GM10847 (cell line): Measurements from ENCODE around the gene AP2A1.

Source experiments
- POLR2A ChIP-seq: IDR thresholded peaks from 2 replicates; pipeline ENCODE4 v1.6.1; 2011; ENCODE audit not compliant: insufficient read length; ENCODE audit errors: extremely low read depth

The AP2A1 gene

DNA sequence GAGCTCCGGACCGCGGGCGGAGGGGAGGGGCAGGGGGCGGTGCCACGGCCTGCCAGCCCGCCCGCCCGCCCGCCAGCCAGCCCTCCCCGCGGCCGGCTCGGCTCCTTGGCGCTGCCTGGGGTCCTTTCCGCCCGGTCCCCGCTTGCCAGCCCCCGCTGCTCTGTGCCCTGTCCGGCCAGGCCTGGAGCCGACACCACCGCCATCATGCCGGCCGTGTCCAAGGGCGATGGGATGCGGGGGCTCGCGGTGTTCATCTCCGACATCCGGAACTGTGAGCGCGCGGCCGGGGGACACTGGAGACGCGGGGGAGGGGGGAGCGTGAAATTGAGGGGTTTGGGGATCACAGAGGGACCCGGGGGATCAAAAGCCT is at the start of gene AP2A1:
Gene AP2A1 (plus strand): TSS at position 72 of the 370 bp plus-strand sequence. CDS start 133 bp downstream, at position 205.
- TF ChIP-seq POLR2A: peak; percentile 51

DNA sequence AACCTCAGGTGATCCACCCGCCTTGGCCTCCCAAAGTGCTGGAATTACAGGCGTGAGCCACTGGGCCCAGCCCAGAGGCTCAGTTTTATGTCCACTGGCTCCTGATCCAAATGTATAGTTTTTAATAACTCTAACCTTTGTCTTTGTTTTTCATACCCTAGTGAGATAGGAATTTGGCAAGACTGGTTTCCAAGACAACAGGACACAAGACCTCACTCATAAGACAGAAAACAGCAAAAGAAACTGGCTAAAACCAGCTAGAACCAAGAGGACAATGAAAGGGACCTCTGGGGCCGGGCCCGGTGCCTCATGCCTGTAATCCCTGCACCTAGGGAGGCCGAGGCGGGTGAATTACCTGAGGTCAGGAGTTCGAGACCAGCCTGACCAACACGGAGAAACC is 48.3 kb upstream of the AP2A1 start:
- no peak for TF ChIP-seq POLR2A

DNA sequence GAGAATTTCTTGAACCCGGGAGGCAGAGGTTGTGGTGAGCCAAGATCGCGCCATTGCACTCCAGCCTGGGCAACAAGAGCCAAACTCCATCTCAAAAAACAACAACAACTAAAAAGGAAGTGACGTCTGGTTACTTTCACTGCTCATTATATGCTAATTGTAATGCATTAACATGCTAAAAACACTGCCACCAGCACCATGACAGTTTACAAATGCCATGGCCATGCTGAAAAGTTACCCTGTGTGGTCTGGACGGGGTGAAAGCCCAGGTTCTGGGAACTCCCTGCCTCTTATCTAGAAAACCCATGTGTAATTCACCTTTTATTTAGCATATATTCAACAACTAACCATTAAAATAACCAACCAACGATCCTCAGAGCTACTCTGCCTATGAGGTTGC is 47.8 kb upstream of the AP2A1 start:
- no peak for TF ChIP-seq POLR2A

DNA sequence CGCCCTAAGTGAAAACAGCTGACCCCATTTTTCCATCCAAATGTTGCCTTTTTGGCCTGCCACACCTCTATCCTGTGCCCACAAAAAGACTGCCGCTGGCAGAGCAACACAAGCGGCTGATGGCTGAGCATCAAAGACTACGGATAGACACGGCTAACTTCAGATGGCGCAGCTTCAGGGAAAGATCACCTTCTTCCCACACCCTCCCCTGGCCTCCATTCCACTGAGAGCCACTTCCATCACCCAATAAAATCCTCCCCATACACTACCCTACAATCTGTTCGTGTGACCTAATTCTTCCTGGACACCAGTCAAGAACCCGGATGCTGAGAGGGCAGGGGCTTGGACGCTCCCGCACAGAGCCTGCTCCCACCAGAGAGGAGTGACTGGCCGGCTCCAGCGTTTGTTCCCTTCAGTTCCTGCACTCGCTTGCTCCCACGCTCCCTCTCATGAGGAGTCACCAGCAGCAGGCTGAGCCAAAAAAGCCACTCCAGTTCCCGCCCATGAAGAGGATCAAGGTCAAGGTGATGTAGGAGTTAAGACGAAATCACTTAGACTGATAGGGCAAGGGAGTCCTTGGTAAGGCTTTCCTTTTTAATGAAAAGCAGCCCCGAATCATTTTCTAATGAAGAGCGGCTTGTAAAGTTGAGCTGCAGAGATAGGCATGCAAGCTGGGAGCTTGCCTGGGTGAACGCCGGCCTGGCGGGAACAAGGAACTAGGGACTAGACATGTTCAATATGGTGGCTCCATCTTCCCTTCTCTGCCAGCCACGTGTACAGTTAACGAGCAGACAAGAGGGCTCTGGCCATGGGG is 39.4 kb upstream of the AP2A1 start:
- TF ChIP-seq POLR2A: no peak

DNA sequence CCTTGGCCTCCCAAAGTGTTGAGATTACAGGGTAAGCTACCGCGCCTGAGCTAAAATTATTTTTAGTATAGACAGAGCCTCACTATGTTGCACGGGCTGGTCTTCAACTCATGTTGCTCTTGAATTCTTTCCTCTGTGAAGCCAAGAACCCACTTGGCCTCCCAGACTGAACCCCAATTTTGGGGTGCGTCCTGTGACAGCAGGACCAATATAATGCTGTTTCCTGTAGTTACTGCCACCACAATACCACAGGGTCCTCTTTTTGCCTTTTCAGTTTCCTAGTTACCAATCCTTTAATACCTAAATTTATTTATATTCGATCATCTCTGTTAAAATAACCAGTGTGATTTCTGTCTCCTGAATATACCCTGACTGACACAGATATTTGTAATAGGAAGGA is 36.6 kb upstream of the AP2A1 start:
- TF ChIP-seq POLR2A: no peak

DNA sequence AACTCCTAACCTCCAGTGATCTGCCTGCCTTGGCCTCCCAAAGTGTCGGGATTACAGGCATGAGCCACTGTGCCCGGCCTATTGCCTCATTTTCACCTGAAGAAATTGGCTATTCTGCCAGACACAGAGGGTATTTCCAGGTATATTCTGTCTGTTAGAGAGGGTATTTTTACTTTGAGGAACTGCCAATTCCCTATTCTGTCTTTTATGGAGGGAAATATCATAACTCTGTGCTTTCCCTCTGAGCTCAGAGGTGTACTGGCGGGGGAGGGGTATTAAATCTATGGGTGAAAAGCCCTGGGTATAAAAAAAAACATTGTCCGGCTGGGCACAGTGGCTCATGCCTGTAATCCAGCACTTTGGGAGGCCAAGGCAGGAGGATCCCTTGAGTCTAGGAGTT is 28.5 kb upstream of the AP2A1 start:
- TF ChIP-seq POLR2A: no peak

DNA sequence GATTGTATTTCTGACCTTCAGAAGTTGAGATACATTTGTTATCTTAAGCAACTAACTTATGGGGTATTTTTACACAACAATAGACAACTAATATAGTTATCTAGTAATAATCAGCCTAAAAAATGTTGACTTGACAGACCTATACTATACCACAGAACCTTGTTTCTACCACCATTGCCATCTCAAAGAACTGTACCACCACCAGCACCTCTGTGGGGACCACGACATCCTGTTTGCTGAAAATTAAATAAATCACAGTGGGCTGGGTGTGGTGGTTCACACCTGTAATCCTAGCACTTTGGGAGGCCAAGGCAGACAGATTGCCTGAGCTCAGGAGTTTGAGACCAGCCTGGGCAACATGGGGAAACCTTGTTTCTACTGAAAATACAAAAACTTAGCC is 27.7 kb upstream of the AP2A1 start:
- no peak for TF ChIP-seq POLR2A

DNA sequence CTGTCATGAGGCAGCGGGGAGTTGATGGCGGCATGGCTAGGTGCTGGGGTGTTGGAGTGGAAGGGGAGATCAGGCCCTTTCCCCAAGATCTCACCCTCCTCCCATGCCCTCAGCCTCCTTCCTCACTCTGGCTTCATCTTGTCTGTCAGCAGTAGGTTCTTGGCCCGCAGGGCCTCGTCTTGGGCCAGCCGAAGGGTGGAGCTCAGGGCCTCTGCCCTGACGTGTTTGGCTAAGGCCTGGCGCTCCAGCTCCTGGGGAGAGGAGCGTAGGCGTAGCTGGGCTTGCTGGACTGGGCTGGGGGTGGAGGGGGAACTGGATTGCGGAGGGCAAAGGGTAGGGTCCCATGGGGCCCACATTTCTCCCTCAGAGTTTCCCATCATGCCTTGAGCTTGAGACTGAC is 26.9 kb upstream of the AP2A1 start:
- no peak for TF ChIP-seq POLR2A

DNA sequence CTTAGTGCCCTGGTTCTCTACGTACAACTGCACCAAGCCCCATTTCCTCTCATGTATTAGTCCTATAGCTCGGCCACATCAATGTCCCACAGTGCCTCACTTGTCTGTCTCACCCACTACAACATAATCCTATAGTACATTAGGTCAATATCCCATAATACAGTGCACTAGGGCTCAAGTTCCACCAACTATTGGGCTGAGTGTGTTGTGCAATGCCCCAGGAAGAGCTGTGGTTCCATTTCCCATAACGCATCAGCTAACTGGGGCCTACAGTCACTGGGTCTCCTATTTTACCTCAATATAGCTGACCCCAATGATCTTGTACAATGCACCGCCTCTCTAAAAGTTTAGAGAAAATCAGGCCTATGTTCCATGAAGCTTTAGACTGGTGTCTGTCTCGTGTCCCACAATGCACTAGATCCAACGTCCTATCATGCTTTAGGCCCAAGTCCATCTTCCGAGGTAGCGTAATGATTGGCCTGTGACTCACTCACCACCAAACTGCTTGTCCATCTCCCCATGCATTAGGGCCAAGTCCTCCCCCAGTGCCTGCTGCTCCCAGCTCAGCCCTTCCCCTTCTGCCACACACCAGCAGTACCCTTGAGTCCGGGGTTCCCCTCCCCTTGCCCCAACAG is 25.5 kb upstream of the AP2A1 start:
- TF ChIP-seq POLR2A: no peak

DNA sequence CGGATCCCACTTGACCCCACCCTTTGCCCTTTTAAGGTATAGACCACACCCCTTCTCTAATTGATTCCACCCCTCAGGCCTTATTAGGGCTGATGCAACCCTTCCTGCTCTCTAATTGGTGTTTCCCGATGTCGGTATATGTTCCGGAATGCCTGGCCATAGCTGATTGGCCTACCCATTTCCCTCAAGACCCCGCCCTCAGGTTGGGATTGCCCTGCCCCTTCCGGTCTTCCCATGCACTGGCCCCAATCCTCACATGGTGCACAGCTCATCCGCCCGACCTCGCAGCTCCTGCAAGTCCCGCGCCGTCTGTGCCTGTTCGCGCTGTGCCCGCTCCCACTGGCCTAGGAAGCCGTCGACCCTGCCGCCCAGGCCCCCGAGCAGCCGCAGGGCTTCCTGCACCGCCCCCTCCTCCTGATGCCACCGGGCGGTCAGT is 21.8 kb upstream of the AP2A1 start:
- TF ChIP-seq POLR2A: no peak

DNA sequence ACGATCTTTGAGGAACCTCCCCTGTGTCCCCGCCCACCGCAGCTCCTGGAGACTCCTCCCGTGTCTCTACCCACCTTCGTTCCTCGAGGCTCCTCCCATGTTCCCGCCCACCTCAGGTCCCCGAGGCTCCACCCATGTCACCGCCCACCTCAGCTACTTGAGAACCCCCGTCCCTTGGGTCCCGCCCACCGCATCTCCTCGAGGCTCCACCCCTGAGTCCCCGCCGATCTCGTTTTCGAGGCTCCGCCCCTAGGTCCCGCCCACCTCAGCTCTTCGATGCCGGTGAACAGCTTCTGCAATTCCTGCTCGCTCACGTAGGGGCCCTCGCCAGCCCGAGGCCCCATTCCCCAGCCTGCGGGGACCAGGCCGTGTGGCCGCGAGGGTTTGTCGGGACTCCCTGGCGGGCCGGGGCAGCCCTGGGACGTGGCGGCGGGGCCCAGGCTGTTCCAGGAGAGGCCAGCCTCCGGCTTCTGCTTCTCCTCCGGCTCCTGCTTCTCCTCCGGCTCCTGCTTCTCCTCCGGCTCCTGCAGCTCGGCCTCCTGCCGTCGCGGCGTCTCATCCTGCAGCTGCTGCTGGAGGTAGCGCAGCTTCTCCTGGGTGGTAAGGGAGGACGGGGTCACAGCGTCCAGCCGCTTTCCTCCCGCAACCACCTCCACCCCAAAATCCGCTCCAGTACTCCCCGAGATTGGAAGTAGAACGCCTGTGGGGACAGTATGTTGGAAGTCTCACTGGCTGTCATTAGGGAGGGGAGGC is 20.4 kb upstream of the AP2A1 start:
- no peak for TF ChIP-seq POLR2A

DNA sequence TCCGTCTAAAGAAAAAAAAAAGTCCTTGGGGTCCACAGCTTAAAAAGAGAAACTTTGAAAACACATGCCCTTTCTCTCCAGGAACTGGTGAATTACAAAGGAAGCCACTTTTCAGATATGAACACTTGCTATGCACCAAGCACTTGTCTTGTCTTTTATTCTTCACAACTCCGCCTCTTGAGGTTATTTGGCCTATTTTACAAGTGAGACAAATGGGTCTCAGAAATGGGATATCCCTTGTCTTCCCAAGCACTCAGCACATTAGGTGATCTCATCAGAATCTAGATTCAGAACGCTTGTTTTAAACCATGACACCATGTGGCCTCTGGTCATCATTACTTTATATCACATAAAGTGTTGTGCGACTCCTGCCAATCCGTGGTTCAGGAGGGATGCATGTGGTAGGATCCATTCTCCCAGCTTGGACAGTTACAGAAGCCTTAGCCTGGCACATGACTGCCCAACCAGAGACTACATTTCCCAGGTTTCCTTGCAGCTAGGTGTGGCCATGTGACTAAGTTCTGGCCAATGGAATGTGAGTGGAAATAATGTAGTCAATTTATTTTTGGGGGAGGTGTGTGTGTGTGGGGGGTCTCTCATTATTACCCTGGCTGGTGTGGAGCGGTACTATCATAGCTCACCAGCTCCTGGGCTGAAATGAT is 17.6 kb upstream of the AP2A1 start:
- no peak for TF ChIP-seq POLR2A

DNA sequence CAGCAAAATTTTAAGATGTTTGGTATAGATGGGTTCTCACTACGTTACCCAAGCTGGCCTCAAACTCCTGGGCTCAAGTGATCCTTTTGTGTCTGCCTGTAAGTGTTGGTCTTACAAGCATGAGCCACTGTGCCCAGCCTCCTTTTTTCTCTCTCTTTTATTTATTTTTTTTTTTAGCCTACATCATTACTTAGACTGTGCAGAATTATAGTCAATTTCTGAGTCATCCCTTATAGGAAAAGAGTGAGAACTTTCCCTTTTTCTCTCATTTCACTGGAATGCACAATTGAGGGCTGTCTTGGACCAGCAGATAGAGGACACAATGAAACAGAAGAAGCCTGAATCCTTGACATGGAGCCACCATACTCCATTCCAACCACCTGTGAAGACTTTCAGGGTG is 17.0 kb upstream of the AP2A1 start:
- TF ChIP-seq POLR2A: no peak

DNA sequence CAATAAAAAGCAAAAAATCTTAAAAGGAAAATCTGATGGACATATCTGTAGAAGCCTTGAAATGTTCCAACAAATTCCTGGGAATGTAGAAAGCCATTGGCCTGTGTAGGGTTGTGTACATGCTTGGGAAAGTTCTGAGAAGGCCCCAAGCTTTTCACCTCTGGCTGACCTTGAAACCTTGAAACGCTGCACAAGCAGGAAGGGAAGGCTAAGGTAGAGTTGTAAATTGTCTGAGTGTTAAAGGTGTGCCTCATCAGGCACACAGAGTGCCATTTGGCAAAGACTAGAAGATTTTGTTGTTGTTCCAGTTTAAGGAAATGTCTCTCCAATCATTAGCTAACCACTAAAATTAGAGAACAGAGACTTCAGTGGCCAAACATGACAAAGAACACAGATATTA is 14.1 kb upstream of the AP2A1 start:
- no peak for TF ChIP-seq POLR2A

DNA sequence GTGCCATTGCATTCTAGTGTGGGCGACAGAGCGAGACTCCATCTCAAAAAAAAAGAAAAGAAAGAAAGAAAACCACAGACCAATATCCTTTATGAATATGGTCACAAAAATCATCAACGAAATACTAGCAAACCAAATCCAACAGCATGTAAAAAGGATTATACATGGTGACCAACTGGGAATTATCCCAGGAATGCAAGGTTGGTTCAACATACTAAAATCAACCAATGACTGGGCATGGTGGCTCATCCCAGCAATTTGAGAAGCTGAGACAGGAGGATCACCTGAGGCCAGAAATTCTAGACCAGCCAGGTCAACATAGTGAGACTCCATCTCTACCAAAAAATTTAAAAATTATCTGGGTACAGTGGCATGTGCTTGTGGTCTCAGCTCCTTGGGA is 10.8 kb upstream of the AP2A1 start:
- no peak for TF ChIP-seq POLR2A
